GM23248 (cell line): ENCODE data around the gene L3MBTL2. TPM values are rescaled to one million over a fixed set of nuclear protein-coding genes. Genes with fewer than 3 reads are reported as not detected.

Source experiments
- DNase-seq: peaks from one replicate; pipeline ENCODE4 v3.0.0-alpha.2; 2015
- H2AFZ ChIP-seq: fragments of 200-600 bp; sonication (generic); 2 replicates; pipeline ENCODE4 v1.6.1; 2016; ENCODE audit warnings: antibody characterized with exemption
- H3F3A ChIP-seq: fragments of 200-600 bp; sonication (generic); 2 replicates; pipeline ENCODE4 v1.6.1; 2016; ENCODE audit warnings: mild to moderate bottlenecking, antibody characterized with exemption, mixed run types; ENCODE audit not compliant: insufficient read depth
- H3K27ac ChIP-seq: fragments of 200-600 bp; sonication (generic); 2 replicates; pipeline ENCODE4 v1.5.1; 2016; ENCODE audit warnings: mild to moderate bottlenecking
- H3K27me3 ChIP-seq: fragments of 200-600 bp; sonication (generic); replicated peaks from 2 replicates; pipeline ENCODE4 v1.6.1; 2016; ENCODE audit warnings: mild to moderate bottlenecking; ENCODE audit not compliant: insufficient read depth
- H3K36me3 ChIP-seq: fragments of 200-600 bp; sonication (generic); 2 replicates; pipeline ENCODE4 v1.6.1; 2016; ENCODE audit warnings: low read depth, mild to moderate bottlenecking
- H3K4me1 ChIP-seq: fragments of 200-600 bp; sonication (generic); 2 replicates; pipeline ENCODE4 v1.6.1; 2016; ENCODE audit warnings: mild to moderate bottlenecking; ENCODE audit not compliant: insufficient read depth
- H3K4me2 ChIP-seq: fragments of 200-600 bp; sonication (generic); one replicate; pipeline ENCODE4 v1.6.1; 2016; ENCODE audit warnings: mild to moderate bottlenecking; ENCODE audit not compliant: unreplicated experiment
- H3K4me3 ChIP-seq: fragments of 200-600 bp; sonication (generic); 2 replicates; pipeline ENCODE4 v1.5.1; 2016; ENCODE audit warnings: mild to moderate bottlenecking
- H3K79me2 ChIP-seq: fragments of 200-600 bp; sonication (generic); 2 replicates; pipeline ENCODE4 v1.6.1; 2016; ENCODE audit warnings: mild to moderate bottlenecking; ENCODE audit not compliant: insufficient read depth
- H3K9ac ChIP-seq: fragments of 200-600 bp; sonication (generic); 2 replicates; pipeline ENCODE4 v1.6.1; 2016; ENCODE audit warnings: mild to moderate bottlenecking
- H3K9me2 ChIP-seq: fragments of 200-600 bp; sonication (generic); 2 replicates; pipeline ENCODE4 v1.6.1; 2016; ENCODE audit warnings: mixed run types, mild to moderate bottlenecking, moderate library complexity; ENCODE audit not compliant: insufficient read depth
- H3K9me3 ChIP-seq: fragments of 200-600 bp; sonication (generic); one replicate; pipeline ENCODE4 v1.6.1; 2017; ENCODE audit warnings: low read depth
- H4K20me1 ChIP-seq: fragments of 200-600 bp; sonication (generic); 2 replicates; pipeline ENCODE4 v1.6.0; 2016; ENCODE audit not compliant: insufficient read depth
- EZH2 ChIP-seq: fragments of 200-600 bp; sonication (generic); IDR thresholded peaks from 2 replicates; pipeline ENCODE4 v1.6.1; 2018; ENCODE audit warnings: antibody characterized with exemption, mild to moderate bottlenecking; ENCODE audit not compliant: insufficient read depth, poor library complexity, severe bottlenecking
- EZH2phosphoT487 ChIP-seq: fragments of 200-600 bp; sonication (generic); IDR thresholded peaks from 2 replicates; pipeline ENCODE4 v1.6.1; 2018; ENCODE audit warnings: antibody characterized with exemption, moderate library complexity, mild to moderate bottlenecking, low read depth; ENCODE audit not compliant: insufficient read depth
- WGBS, 2 experiments: methylation state at CpG; one replicate each; pipeline ENCODE4 v1.1.6; 2015 to 2017; ENCODE audit warnings: low lambda C conversion rate in 2 of 2, low coverage in 1 of 2; ENCODE audit errors: missing lambda C conversion rate in 2 of 2; 5-methylcytosine and 5-hydroxymethylcytosine counted together
- in situ Hi-C: fragments of 300-500 bp; cut with MboI; formaldehyde crosslinking; loops from 2 replicates; pipeline ENCODE4 v1.15.0; 2020
- polyA plus RNA-seq: library from polyadenylated mRNA; unstranded; fragments of >200 nt; fragmentation: Nextera tagmentation; extraction: Ambion mirVana; gene quantifications from 2 replicates; pipeline ENCODE4 v1.2.1, GENCODE V29; 2016
- total RNA-seq: library from RNA; depleted of rRNA; stranded (reverse); fragments of >200 nt; shearing (Covaris generic); gene quantifications from 2 replicates; pipeline ENCODE4 v1.2.3, GENCODE V29; 2014

L3MBTL2 gene
- total and polyA plus RNA-seq, 2 experiments from 2014 or later, result 16.8 to 24.1 TPM

DNA sequence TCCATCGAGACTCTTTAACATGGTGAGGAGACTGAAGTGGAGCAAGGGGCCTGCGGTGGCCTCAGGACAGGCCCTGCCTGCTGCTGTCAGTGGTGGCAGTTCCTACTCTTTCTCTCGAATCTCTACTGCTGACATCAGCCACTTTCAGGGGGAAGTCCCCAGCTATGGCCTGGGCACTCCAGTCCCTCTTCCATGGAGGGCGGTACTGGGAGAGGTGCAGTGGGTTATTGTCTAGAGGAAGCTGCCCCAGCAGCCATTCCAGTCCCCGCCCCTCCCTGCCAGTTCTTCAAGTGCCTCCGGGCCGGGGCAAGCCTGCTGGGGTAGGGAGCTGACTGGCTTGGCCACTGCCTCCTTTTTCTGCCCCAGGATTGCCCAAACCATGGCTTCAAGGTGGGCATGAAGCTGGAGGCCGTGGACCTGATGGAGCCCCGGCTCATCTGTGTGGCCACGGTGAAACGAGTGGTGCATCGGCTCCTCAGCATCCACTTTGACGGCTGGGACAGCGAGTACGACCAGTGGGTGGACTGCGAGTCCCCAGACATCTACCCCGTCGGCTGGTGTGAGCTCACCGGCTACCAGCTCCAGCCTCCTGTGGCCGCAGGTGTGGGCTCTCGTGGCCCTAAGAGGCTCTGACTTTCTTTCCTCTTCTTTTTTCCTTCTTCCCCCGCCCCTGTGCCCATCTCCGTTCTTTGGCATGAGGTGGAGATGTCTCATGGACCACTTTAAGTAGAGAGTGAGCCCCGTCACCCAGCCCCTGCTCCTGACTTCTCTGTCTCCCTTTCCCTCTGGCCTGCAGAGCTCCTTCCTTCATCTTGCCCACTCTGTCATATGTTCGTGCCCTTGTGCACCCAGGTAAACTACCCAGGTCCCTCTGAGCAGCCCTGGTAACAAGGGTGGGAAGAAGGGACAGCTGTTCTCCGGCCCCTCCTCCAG is 21.9 kb downstream of the L3MBTL2 start:
- Histone ChIP-seq H4K20me1 (no peaks in the 10 kb centered on the region), H3F3A (no peaks in the 10 kb centered on the region), H3K36me3 (no peaks in the 10 kb centered on the region), H3K9ac (no peak overlapping the region), H3K4me1 (no peaks in the 10 kb centered on the region), H3K4me2 (no peak overlapping the region), H3K27ac (no peak overlapping the region), H2AFZ (no peak overlapping the region), H3K27me3 (no peaks in the 10 kb centered on the region), H3K9me2 (no peaks in the 10 kb centered on the region), H3K79me2 (no peaks in the 10 kb centered on the region), H3K9me3 (no peaks in the 10 kb centered on the region), H3K4me3 (no peak overlapping the region)
- no peak for DNase-seq
- in situ Hi-C loops, result no loop called here
- TF ChIP-seq EZH2phosphoT487, result no peak
- 90 to 92% methylated on average over 25 to 26 of the region's 26 CpGs for WGBS, 2 experiments

- H3K4me3 ChIP-seq, result no peak overlapping the region
- TF ChIP-seq EZH2, result no peak
- no peak for TF ChIP-seq EZH2phosphoT487
- H3K79me2 ChIP-seq, result no peaks in the 10 kb centered on the region
- no peak overlapping the region for H3K9ac ChIP-seq
- H3K27ac ChIP-seq, result no peak overlapping the region
- H3K4me1 ChIP-seq, result no peaks in the 10 kb centered on the region
- no peaks in the 10 kb centered on the region for H3K9me2 ChIP-seq
- H3K4me2 ChIP-seq, result no peak overlapping the region
- in situ Hi-C loops, result no loop called here
- no peaks in the 10 kb centered on the region for H3F3A ChIP-seq
- H2AFZ ChIP-seq, result no peak overlapping the region
- H3K27me3 ChIP-seq, result no peaks in the 10 kb centered on the region
- WGBS, 2 experiments, result 82 to 85% methylated on average over 6 of the region's 6 CpGs
- H4K20me1 ChIP-seq, result no peaks in the 10 kb centered on the region
- no peak for DNase-seq
- H3K9me3 ChIP-seq, result no peaks in the 10 kb centered on the region
- H3K36me3 ChIP-seq, result no peaks in the 10 kb centered on the region
These were observed 24.1 kb downstream of the L3MBTL2 start for GRCh38 chr22:41229215-41229614.

DNA sequence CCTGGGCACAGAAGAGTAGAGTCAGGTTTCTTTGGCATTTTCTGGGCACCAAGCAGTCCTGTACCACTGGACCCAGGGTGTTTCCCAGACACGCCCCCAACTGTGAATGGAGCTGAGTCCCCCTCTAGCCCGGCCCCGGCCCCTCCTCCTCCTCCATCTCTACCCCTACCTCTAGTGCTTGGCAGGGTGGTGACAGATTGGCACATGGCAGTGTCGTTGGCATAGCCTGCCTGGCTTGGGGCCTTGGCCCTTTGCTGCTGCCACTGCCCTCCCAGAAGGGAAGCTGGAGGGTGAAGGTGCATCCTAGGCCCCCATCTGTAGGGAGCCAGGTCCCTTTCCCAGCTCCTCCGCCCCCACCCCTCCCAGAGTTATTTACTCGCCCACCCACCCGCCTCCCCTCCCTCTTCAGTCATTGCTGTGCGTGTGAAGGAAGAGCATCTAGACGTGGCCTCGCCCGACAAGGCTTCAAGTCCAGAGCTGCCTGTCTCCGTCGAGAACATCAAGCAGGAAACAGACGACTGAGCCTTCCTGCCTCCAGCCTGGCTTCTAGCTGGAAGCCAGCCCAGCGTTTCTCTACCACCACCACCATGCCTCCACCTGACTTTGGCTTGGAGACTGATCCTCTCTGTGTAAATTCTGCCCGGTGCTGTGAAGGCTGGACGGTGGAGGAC is 24.8 kb downstream of the L3MBTL2 start:
- Histone ChIP-seq H3K36me3 (no peaks in the 10 kb centered on the region), H2AFZ (no peak overlapping the region), H3K27ac (no peak overlapping the region), H3K9me2 (no peaks in the 10 kb centered on the region), H3K9ac (no peak overlapping the region), H3K4me3 (no peak overlapping the region), H3F3A (no peaks in the 10 kb centered on the region), H3K27me3 (no peaks in the 10 kb centered on the region), H4K20me1 (no peaks in the 10 kb centered on the region), H3K9me3 (no peaks in the 10 kb centered on the region), H3K4me2 (no peak overlapping the region), H3K4me1 (no peaks in the 10 kb centered on the region), H3K79me2 (no peaks in the 10 kb centered on the region)
- in situ Hi-C loops, result no loop called here
- WGBS, 2 experiments, result 72 to 85% methylated on average over 7 to 17 of the region's 17 CpGs
- no peak for DNase-seq
- TF ChIP-seq EZH2phosphoT487, result no peak
- no peak for TF ChIP-seq EZH2

DNA sequence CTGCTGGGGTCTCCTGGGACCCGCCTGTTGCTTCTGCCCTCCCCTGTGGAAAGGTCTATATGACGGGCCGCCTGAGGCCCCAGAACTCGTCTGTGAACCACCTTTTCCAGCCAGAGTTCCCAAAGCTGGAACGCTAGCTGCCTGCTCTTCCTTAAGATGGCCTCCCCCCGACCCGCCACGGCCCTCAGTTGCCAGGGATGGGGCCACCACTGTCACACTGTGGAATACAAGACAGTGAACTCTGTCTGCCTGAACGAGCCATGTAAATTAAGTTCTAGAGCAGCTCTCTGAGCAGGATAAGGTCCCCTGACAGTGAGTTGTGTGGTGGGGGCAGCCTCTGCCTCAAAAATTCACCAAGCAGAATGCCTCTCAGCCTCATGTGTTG is 25.3 kb downstream of the L3MBTL2 start:
- H4K20me1 ChIP-seq, result no peaks in the 10 kb centered on the region
- H3K27me3 ChIP-seq, result no peaks in the 10 kb centered on the region
- no peaks in the 10 kb centered on the region for H3K4me1 ChIP-seq
- H3K9ac ChIP-seq, result no peak overlapping the region
- H3K79me2 ChIP-seq, result no peaks in the 10 kb centered on the region
- WGBS, 2 experiments, result 85 to 88% methylated on average over 8 to 9 of the region's 9 CpGs
- no peak overlapping the region for H3K27ac ChIP-seq
- H3F3A ChIP-seq, result no peaks in the 10 kb centered on the region
- H3K9me2 ChIP-seq, result no peaks in the 10 kb centered on the region
- DNase-seq, result no peak
- no peak overlapping the region for H2AFZ ChIP-seq
- H3K4me2 ChIP-seq, result no peak overlapping the region
- in situ Hi-C loops, result no loop called here
- no peak overlapping the region for H3K4me3 ChIP-seq
- no peaks in the 10 kb centered on the region for H3K9me3 ChIP-seq
- TF ChIP-seq EZH2 (no peak), EZH2phosphoT487 (no peak)
- H3K36me3 ChIP-seq, result no peaks in the 10 kb centered on the region
